Measurements from ENCODE around the gene ANKRD11.
"Not testable (repeated sequence)": the region's sequence is repeated elsewhere in the genome, so short reads cannot be mapped to it uniquely, and the experiment has no call there.

Gene ANKRD11

GRCh38 chr16:89311636-89312035 is 178.7 kb downstream of the ANKRD11 start:
- no peak for ATAC-seq

DNA sequence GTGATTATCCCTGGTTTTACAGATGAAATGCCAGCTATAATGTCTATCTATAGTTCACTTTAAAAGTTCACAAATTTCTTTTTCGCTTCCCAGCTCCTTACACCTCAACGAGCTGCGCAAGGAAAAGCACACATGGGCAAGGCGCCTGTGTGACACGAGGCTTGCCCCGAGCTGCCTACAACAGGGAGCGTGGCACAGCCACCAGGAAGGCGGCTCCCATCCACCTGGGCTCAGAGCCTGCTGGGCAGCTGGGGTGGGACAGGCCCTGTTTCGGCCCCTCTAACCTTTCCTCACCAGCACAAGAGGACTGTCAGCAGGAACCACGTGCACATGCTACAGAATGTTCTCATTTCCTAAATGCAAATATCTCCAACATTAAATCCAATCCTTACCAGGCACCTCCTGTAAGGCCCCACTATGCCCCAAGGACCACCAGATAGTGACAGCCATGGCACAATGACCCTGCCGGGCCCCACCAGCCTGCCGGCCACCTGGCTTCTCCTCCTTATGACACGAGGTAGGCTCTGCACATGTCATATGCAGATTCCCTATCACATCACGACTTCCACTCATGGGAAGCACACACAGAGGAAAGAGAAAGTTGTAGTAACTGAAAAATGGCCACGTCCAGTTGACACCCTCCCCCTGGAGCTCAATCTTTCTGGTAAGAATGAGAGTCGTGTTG is 180.8 kb downstream of the ANKRD11 start:
- ATAC-seq, result no peak

- ATAC-seq, result no peak
Observed at GRCh38 chr16:89308391-89309333, 181.7 kb downstream of the ANKRD11 start.

- no peak for ATAC-seq
Observed at GRCh38 chr16:89307421-89307805, 182.9 kb downstream of the ANKRD11 start.

DNA sequence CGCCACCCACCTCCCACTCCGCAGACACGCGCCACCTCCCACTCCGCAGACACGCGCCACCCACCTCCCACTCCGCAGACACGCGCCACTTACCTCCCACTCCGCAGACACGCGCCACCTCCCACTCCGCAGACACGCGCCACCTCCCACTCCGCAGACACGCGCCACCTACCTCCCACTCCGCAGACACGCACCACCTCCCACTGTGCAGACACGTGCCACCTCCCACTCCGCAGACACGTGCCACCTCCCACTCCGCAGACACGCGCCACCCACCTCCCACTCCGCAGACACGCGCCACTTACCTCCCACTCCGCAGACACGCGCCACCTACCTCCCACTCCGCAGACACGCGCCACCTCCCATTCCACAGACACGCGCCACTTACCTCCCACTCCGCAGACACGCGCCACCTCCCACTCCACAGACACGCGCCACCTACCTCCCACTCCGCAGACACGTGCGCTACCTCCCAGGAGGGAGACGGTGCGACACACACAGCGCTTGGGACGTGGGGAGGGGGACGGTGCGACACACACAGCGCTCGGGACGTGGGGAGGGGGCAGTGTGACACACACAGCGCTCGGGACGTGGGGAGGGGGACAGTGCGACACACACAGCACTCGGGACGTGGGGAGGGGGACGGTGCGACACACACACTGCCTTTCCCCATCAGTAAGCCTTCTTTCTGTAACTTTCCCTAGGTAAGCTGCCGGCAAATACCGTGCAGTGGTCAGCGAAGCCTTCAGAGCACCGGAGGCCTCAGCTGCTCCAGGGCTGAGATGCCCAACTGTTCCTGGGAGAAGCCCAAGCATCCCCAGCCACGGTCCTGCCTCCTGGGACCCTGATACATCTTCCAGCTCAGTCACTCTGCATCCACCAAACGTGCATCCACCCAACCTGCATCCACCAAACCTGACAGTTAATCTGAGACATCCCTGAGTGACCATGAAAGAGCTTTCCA is 183.6 kb downstream of the ANKRD11 start:
- ATAC-seq, result not testable (repeated sequence)

DNA sequence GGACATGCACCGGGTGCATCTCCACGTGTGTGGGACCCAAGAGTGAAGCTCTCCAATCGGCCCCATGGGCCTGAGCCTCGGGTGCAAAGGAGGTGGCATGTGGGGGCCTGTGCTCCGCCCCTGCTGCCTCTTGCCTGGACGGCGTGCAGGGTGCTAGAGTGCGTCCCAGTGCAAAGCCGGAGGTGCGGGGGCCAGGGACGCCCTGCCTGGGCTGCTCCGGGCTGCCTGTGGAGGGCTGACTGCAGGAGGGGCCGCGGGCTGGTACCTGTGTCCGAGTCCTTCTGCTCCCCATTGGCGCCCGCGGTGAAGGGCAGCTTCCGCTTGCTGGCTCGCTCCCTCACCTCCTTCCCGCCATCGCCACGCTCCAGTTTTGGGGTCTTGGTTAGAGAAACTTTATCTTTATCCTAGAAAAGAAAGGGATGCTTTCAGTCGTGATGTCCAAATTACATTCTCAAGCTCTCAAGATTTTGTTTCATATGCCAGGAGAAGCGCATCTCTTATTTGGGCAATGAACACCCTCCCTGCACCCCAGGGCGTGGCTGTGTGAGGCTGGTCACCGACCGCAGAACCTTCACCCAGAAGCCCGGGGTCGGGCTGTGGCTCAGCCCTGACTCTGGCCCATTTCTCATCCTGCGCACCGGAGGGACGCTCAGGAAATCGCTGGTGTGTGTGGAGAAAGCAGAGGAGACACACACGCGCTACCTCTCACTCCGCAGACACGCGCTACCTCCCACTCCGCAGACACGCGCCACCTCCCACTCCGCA is 185.2 kb downstream of the ANKRD11 start:
- ATAC-seq, result no peak

DNA sequence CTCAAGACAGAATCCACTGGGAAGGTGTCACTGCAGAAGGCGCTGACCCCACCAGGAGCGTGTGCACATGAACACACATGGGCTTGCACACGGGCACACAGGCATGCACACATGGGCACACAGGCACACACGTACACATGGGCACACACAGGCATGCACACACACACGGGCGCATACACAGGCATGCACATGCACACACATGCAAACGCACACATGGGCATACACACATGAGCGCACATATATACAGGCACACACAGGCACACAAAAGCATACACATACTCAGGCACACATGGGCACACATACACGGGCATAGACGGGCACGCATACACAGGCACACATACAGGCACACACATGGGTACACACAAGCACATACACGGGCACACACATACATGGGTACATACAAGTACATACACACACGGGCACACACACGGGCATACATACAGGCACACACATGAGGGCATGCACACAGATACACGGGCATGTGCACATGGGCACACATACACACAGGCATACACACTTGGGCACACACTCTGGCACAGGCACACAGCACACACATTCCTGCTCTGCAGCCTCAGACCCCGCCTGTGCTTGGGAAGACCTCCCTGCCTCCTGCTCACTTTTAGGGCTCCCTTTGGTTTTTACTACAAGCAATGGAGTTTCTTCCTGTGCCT is 186.0 kb downstream of the ANKRD11 start:
- ATAC-seq, result no peak

DNA sequence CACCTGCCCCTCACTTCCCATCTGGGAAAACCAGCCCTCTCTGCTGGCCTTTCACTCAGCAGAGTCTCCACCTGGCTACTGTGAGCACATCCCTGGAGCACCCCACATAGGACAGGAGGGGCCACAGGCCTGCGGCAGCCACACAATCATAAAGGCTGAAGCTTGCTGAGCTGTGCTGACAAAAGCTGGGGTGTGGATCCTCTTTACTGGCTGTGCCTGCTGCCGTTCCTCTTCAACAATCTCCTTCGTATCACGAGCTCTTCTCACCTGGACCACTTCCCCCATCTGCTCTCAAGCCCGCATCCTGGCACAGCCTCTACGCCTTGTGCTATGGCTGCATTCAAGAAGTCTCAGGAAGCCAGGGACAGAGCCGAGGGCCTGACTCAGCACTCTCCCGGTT is 186.7 kb downstream of the ANKRD11 start:
- no peak for ATAC-seq

DNA sequence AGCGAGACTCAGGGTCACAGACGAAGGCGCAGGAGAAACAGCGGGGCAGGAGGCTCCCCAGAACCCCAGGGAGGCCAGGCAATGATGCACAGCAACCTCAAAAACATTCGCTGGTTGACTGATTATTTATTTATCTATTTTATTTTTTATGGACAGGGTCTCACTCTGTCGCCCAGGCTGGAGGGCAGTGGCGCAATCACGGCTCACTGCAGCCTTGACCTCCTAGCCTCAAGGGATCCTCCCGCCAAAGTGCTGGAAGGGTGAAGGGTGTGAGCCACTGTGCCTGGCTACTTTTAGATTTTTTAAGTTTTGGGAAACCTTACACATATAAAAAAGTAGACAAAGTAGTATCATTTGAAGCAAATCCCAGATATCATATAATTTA is 189.4 kb downstream of the ANKRD11 start:
- no peak for ATAC-seq

GRCh38 chr16:89300311-89300975 is 189.9 kb downstream of the ANKRD11 start:
- ATAC-seq, result no peak

DNA sequence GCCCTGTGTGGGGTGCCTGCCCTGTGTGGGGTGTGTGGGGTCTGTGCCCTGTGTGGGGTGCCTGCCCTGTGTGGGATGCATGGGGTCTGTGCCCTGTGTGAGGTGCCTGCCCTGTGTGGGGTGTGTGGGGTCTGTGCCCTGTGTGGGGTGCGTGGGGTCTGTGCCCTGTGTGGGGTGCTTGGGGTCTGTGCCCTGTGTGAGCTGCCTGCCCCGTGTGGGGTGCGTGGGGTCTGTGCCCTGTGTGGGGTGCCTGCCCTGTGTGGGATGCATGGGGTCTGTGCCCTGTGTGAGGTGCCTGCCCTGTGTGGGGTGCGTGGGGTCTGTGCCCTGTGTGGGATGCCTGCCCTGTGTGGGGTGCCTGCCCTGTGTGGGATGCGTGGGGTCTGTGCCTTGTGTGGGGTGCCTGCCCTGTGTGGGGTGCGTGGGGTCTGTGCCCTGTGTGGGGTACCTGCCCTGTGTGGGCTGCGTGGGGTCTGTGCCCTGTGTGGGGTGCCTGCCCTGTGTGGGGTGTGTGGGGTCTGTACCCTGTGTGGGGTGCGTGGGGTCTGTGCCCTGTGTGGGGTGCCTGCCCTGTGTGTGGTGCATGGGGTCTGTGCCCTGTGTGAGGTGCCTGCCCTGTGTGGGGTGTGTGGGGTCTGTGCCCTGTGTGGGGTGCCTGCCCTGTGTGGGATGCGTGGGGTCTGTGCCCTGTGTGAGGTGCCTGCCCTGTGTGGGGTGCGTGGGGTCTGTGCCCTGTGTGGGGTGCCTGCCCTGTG is 190.8 kb downstream of the ANKRD11 start:
- not testable (repeated sequence) for ATAC-seq

DNA sequence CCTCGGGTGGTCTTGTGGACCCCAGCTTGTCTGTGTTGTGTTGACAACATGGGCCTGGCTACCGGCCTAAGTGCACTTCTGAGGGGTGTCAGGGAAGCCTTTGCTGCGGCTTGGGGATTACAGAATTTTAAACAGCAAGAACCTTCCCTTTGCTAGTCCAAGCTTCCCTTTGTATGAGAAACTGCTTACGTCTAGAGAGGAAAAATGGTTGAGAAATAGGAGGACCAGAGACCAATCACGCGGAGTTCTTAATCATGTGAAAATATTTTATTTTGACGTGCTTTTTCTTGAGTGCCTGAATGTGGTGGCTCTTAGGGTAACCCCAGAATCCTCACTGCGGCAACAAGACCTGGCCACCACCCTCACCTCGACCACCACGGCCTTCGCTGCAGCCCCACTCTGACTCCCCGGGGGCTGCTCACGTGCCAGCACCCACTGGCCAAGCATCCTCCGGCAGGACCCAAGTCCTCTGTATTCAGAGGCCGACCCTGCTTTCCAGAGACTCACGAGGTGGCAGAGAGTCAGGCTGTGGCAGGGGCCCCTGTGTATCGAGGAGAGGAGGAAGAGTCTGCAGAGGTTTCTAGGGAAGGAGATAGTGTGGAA is 191.6 kb downstream of the ANKRD11 start:
- no peak for ATAC-seq

GRCh38 chr16:89297910-89298545 is 192.3 kb downstream of the ANKRD11 start:
- ATAC-seq, result no peak

DNA sequence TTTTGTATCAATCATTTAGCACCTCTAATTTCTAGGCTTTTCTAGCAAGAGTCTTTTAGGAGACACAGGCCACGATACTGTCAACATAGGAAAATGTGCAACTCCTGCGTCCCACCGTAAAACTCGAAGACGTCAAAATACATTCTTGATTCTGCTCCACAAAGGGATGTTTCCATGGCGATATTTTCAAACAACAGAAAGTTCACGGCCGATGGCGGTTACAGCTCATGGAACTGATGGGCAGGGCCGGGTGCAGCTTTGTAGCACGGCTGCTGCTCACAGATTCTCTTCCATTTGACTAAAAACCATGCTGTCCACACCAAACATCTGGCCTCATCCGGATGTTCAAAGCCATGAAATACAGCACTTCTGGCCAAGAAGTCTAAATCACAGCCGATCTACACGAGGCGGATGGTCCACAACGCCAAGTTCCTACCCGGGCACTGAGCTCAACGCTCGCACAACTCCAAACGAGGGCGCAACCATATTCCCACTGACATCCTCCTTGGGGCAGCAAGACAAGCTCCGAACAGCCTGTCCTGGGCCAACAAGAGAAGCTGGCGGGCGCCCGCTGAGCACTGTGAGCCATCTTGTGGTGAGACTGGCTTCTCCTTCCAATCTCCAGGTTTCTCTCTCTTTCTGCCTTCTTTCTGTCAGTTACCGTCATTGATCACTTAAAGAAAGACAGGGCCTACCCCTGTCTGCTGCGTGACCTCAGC is 193.0 kb downstream of the ANKRD11 start:
- ATAC-seq, result no peak

GRCh38 chr16:89295915-89296314 is 194.4 kb downstream of the ANKRD11 start:
- no peak for ATAC-seq

DNA sequence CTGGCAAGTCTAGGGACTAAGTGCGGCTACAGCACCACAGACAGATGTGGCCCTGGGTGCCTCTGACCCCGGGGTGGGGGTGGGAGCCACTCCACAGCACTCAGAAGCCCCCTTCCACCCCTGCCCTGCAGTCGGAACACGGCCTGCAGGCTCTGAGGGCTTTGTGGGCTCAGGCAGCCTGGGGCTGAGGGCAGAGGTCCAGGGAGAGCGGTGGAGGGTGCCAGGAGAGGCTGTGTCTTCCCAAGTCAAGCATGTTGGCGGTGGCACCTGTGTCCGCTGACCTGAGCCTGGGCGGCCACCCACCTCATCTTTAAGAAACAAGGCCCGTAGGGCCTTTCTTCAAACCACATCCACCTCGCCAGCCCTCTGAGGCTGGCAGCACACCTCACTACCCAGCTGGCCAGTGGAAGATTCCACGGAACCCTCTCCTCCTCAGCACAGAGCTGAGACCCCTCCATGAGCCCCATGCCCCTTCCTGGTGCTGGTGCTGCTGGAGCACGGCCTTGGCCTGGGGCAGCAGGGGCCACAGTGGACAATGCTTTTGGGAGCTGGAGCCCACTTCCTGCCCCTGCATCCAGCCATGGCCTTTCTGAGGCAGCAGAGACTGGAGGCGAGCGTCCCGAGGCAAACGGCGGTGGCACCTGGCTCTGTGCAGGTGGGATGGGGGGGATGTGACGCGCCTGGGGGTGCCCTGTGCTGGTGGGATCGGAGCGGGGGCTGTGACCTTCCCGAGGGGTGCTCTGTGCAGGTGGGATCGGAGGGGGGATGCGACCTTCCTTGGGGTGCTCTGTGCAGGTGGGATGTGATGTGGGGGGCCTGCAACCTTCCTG is 195.1 kb downstream of the ANKRD11 start:
- no peak for ATAC-seq

DNA sequence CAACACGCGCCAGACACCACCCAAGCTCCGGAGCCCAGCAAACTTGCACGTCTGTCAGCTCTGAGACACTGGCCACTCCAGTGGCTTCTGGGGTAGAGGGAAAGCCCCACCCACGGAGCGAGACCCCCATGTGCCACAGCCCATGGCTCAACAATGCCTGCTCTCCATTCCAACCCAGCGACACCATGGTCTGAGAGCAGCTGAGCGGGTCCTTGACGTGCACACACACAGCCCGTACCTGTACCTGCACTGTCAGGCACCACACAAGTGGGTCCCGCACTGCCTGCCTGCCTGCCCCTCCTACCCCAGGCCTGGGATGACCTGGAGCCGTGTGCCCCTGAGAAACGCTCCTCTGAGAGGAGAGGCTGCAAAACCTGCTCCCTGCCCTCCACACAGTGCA is 195.9 kb downstream of the ANKRD11 start:
- ATAC-seq, result no peak
